Superior temporal gyrus (tissue), 1 donor: Measurements from ENCODE around the gene CPA4.

Experiments
- DNase-seq: peaks from one replicate; pipeline ENCODE4 v3.0.0-alpha.2; 2016; ENCODE audit errors: extremely low spot score

The CPA4 gene

DNA sequence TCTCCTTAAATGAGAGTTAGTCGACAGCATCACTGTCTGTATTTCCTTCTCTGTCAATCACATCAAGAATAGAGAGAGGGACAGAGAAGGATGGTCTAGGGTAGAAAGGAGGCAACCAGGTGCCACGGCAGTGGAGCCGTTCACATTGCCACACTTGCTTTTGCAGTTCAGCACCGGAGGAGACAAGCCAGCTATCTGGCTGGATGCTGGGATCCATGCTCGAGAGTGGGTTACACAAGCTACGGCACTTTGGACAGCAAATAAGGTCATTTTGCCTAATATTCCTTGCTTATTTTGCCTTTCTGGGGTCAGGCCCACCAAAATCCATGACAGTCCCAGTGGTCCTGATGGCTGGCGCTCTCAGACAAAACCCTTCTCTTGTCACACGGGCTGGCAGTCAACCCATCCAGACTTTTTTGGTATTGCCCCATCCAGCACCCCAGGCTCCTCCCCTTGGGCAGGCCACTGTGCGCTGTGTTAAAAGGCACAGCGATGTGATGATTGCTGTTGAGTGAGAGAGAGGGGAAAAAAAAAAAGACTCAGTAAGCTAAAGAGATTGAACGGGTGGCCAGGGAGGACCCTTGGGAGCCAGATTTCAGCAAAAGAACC, 17.9 kb upstream of the CPA4 start:
- no peak for DNase-seq

DNA sequence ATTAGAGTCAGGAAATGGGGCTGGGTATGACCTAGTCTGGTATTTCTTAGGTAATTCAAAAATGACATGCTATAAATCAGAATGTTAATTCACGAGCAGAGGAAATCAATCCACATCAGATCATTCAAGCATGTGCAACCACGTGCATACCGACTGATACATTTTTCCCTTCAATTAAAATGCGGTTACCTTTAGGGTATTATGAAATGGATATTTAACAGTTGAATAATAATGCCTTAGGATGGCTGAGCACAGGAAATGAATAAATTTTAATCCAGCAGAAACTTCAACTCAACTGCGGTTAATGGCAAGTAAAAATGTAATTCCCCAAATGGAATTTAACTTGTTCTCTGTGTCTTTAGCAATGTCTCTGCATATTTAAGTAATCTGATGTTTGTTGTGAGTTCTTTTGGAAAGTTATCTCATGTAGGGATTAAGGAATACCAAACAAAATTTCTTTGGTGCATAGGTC, 17.1 kb upstream of the CPA4 start:
- DNase-seq = no peak

DNA sequence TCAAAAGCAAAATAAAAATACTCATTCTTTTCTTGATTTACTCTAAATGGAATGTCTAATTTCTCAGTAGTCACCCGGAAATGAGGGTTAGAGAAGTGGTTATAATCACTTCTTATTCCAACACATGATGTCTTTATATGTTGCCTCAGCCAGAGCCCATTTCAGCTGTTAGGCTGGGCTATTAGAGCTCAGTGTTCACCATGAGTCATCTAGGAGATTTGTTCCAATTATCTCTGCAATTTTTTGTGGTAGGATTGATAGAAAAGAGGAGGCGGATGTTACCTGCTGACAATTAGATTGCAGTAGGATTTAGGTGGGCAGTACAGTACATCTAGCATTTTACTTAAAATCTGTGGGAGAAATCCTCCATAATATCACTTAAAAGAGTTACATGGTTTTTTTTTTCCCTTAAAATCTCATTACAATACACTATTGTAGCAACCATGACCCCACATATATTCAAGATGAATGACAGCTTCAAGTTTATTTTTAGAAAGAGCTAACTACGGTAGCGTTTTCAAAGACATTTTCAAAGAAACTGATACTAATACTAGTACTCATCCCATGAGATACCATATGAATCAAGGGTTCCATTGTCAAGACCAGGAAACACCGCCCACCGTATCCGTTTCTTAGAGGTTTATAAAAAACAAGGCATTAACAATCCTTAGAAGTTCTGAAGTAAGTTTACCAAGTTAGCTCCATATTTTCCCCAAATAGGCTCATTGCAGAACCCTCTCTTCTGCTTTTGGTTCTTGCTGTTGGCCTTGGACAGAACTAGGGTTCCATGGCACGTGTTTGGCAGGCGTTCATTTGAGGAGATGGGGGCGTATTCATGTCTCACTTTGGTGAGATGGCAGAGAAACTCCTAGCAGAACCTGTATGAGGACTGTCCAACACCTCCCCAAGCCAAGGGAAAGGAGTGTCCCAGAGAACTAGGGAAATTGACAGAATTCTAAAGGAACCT, 15.9 kb upstream of the CPA4 start:
- no peak for DNase-seq

- peak; percentile 85 for DNase-seq
Observed at GRCh38 chr7:130277763-130278643, 15.0 kb upstream of the CPA4 start.

DNA sequence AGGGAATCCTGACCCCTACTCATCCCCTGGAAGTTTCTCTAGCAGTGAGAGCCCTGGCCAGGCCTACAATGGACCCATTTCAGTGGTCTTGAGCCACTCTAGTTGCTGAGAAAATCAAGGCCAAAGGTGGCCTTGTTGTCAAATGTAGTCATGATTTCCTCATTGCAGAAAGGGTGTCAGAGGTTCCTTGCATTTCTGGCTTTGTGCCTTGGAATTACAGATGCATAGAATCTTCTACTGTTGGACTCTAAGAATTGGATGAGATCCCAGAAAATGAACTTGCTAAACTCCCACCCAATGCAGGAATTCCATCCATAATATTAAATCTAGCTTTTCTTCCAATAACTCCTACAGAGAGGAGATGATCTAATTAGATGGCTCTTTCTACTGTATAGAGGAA, 14.1 kb upstream of the CPA4 start:
- DNase-seq = no peak

DNA sequence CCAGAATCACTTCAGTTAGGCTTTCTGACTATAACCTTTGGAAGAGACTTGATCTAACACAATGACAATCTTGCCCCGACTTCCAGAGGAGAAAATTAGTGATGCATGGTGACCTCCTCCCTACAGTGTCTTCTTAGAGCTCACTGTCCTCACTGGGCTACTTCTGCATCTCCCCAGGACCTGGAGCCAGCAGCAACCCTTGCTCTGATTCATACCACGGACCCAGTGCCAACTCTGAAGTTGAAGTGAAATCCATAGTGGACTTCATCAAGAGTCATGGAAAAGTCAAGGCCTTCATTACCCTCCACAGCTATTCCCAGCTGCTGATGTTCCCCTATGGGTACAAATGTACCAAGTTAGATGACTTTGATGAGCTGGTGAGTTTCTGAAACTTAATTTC, 13.7 kb upstream of the CPA4 start:
- no peak for DNase-seq

DNA sequence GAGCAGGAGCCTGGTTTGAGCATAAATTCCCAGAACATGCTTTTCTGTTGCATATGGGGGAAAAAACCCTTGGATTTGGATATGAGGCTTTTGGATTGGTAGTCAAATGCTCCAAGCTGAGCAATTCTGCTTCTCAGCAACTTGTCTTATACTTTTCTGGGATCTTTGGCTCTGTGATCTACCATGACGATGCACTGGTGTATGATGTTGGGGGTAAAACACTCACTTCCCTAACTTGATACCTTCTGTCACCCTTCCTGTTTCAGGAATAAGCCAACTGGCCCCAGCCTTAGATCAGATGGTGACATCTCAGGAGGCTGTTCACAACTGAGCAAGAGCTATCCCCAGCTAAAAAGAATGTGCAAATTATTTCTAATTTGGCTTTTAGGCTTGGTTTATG, 13.1 kb upstream of the CPA4 start:
- DNase-seq = no peak

- no peak for DNase-seq
Observed at GRCh38 chr7:130281260-130281659, 11.7 kb upstream of the CPA4 start.

DNA sequence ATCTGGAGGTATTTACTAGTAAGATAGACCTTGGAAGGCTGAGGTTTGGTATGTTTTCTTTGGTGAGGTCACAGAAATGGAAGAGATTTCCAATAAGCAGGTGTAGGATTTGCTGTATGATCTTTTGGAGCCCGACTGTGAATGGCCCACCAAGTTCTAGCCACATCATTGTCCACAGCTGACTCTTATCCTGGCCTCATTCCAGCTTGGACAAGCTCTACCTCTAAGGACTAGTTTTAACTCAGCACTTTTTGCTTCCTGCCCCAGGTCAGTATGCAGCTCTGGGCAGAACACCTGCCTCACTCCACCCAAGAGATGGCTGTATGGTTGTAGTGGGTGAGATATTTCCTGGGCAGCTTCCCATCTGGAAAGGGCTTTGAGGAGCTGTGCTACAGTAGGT, 6.1 kb upstream of the CPA4 start:
- DNase-seq = no peak

- no peak for DNase-seq
Observed at GRCh38 chr7:130288168-130288567, 4.8 kb upstream of the CPA4 start.

DNA sequence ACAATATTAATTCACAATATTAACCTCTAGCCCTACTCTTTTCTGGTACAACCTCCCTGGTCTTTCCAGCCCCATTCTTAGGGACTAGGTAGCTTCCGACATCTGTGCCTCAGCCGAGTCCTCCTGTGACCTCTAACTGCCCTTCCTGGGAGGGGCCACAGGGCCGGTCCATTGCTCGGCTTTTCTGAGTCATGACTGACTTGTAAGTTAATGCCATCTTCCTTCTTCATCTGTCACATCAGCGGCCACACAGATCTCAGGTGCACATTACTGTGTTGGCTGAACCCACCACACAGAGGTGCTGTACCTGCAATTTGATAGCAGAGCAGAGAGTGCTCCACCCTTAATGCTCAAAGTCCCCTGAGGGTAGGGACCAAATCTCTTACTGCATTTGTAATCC, 4.1 kb upstream of the CPA4 start:
- DNase-seq = no peak

DNA sequence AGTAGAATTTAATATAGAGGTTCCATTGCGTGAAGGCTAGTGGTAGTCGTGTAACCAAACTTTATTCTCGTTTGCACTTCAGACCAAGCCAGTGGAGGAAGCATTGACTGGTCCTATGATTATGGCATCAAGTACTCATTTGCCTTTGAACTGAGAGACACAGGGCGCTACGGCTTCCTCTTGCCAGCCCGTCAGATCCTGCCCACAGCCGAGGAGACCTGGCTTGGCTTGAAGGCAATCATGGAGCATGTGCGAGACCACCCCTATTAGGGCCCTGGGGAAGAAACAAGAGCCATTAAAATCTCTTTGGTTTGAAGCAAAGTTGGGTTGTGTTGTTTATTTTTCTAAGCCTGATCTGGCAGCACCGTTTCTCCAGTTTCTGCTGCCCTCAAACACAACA, 3.5 kb upstream of the CPA4 start:
- DNase-seq = no peak

GRCh38 chr7:130290745-130291144, 2.2 kb upstream of the CPA4 start:
- DNase-seq = no peak

- no peak for DNase-seq
Observed at GRCh38 chr7:130293521-130293920, 560 bp downstream of the CPA4 start.

GRCh38 chr7:130294314-130294713, 1.4 kb downstream of the CPA4 start:
- no peak for DNase-seq

DNA sequence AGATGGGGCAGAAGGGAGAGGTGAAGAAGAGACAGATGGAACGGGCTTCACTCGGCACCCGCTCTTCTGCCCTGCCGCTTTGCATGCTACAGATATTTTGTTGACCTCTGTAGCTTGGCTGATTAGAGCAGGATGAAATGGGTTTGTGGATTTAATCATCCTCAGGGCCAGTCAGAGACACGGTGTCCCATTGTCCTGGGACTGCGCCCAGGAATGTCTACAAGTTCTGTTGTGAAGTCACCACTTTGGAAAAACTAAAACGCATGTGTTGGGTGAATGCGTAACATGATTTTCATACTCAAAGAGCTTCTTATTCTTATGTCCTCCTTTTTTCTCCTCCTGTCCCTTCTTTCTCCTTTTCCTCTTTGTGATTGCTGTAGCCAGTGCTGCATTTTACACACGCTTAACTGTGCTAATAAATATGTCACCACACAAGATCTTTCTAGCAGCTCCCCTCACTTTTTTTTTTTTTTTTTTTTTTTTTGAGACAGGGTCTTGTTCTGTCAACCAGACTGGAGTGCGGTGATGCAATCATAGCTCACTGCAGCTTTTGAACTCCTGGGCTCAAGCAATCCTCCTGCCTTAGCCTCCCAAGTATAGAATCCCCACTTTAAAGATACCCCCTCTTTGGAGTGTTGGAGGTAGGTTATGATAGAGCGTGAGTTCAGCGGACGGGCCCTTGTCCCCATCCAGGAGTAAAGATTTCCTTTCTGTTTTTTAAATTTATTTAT, 3.4 kb downstream of the CPA4 start:
- DNase-seq = no peak

- DNase-seq = no peak
Observed at GRCh38 chr7:130297628-130298543, 4.9 kb downstream of the CPA4 start.

DNA sequence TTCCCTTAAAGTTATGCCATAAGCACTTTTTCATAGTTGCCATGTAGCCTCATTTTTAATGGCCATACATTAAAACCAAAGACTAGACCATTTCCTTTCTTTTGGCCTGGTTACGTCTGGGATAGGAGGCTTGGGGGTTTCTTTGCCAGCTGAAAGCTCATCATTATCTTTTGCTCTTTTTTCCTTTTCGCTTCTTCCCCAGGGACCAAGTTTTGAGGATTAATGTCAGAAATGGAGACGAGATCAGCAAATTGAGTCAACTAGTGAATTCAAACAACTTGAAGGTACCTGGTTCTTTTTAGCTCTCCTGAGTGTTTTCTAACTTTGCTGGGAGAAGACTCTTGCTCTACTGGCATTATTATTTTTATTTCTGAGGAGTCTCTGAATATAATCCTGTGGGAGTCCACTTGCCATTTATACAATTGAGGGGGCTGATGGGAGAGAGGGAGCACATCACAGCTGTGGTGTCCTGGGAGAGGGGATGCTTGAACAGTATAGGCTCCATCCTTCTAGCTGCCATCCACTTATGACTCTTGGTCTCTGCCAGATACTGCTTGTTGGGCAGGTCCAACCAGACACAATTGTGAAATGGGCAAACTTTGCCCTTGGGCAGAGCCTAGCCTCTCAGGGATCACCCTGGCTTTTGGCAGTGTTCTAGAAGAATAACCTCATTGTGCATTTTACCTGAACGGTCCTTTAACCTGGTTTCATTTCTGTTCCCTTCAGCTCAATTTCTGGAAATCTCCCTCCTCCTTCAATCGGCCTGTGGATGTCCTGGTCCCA, 5.8 kb downstream of the CPA4 start:
- no peak for DNase-seq

DNA sequence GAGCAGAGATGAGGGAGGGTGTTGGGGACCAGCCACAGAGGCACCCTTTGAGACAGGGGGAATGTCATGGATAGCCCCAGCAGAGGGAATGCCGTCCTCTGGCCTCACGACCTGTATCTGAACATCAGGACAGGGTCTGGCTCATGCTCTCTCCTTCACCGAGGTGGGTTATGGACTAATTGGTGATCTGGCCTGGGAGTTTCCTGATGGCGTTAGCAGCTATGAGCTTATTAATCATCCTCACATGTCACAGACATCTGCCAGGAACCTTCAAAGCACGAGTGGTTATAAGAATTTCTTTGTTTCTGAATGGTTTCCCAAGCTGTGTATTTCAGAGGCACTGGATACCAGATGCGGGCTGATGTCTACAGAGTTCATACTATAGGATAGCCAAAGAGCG, 6.9 kb downstream of the CPA4 start:
- DNase-seq = no peak
